H9 (cell line): ENCODE measurements around the gene YBX1. TPM values are rescaled to one million over a fixed set of nuclear protein-coding genes. Genes with fewer than 3 reads are reported as not detected.

Experiments
- DNase-seq: peaks from one replicate; pipeline ENCODE4 v3.0.0-alpha.2; 2017
- H2AFZ ChIP-seq: one replicate; pipeline ENCODE4 v1.6.1; 2013; ENCODE audit warnings: mild to moderate bottlenecking, low read length, control low read depth, moderate library complexity
- H2AK5ac ChIP-seq: 2 replicates; pipeline ENCODE4 v1.6.1; 2013; ENCODE audit warnings: low read length, control low read depth, mixed read lengths; ENCODE audit not compliant: insufficient read length
- H2BK120ac ChIP-seq: one replicate; pipeline ENCODE4 v1.6.1; 2013; ENCODE audit warnings: low read depth, mild to moderate bottlenecking, low read length, control low read depth, inconsistent platforms; ENCODE audit not compliant: poor library complexity, severe bottlenecking
- H2BK12ac ChIP-seq: 2 replicates; pipeline ENCODE4 v1.6.1; 2013; ENCODE audit warnings: low read length, control low read depth, mixed read lengths, low read depth; ENCODE audit not compliant: insufficient read length
- H2BK15ac ChIP-seq: 2 replicates; pipeline ENCODE4 v1.6.1; 2013; ENCODE audit warnings: low read depth, low read length, control low read depth
- H2BK20ac ChIP-seq: one replicate; pipeline ENCODE4 v1.6.1; 2013; ENCODE audit warnings: low read depth, mild to moderate bottlenecking, low read length, control low read depth, inconsistent platforms; ENCODE audit not compliant: poor library complexity, severe bottlenecking
- H2BK5ac ChIP-seq: 2 replicates; pipeline ENCODE4 v1.6.1; 2013; ENCODE audit warnings: low read length, control low read depth, mixed read lengths; ENCODE audit not compliant: insufficient read length
- H3K14ac ChIP-seq: 2 replicates; pipeline ENCODE4 v1.6.1; 2013; ENCODE audit warnings: low read length, control low read depth; ENCODE audit not compliant: insufficient read depth
- H3K18ac ChIP-seq: 2 replicates; pipeline ENCODE4 v1.6.1; 2013; ENCODE audit warnings: low read depth, mild to moderate bottlenecking, mixed read lengths, low read length, control low read depth; ENCODE audit not compliant: insufficient read length
- H3K23ac ChIP-seq: 2 replicates; pipeline ENCODE4 v1.6.1; 2013; ENCODE audit warnings: low read length, control low read depth, mixed read lengths, low read depth; ENCODE audit not compliant: insufficient read length
- H3K23me2 ChIP-seq: 2 replicates; pipeline ENCODE4 v1.6.1; 2013; ENCODE audit warnings: low read depth, mild to moderate bottlenecking, mixed read lengths, low read length, control low read depth; ENCODE audit not compliant: insufficient read length, poor library complexity, severe bottlenecking
- H3K27ac ChIP-seq: 2 replicates; pipeline ENCODE4 v1.5.1; 2013; ENCODE audit warnings: low read length, control low read depth, mixed read lengths, low read depth; ENCODE audit not compliant: insufficient read length
- H3K27me3 ChIP-seq: 2 replicates; pipeline ENCODE4 v1.6.1; 2013; ENCODE audit warnings: low read length, control low read depth, inconsistent platforms; ENCODE audit not compliant: insufficient read depth
- H3K4ac ChIP-seq: 2 replicates; pipeline ENCODE4 v1.6.1; 2013; ENCODE audit warnings: low read depth, mild to moderate bottlenecking, control low read depth, inconsistent platforms, low read length, moderate library complexity
- H3K4me1 ChIP-seq: 2 replicates; pipeline ENCODE4 v1.6.1; 2013; ENCODE audit warnings: low read length, control low read depth, inconsistent platforms; ENCODE audit not compliant: insufficient read depth
- H3K4me2 ChIP-seq: 2 replicates; pipeline ENCODE4 v1.6.1; 2013; ENCODE audit warnings: low read length, control low read depth, mixed read lengths; ENCODE audit not compliant: insufficient read length, insufficient read depth
- H3K56ac ChIP-seq: 2 replicates; pipeline ENCODE4 v1.6.1; 2013; ENCODE audit warnings: low read depth, mild to moderate bottlenecking, mixed read lengths, low read length, control low read depth; ENCODE audit not compliant: insufficient read length
- H3K79me1 ChIP-seq: 2 replicates; pipeline ENCODE4 v1.6.1; 2013; ENCODE audit warnings: low read depth, mild to moderate bottlenecking, moderate library complexity, low read length, control low read depth, inconsistent platforms; ENCODE audit not compliant: insufficient read depth, poor library complexity, severe bottlenecking
- H3K79me2 ChIP-seq: 2 replicates; pipeline ENCODE4 v1.6.1; 2013; ENCODE audit warnings: low read length, control low read depth, inconsistent platforms; ENCODE audit not compliant: insufficient read depth
- H3K9ac ChIP-seq: 2 replicates; pipeline ENCODE4 v1.6.1; 2013; ENCODE audit warnings: low read length, control low read depth, mixed read lengths; ENCODE audit not compliant: insufficient read length; ENCODE audit errors: extremely low read depth
- H3K9me3 ChIP-seq: one replicate; pipeline ENCODE4 v1.6.1; 2013; ENCODE audit warnings: low read depth, low read length, inconsistent platforms; ENCODE audit not compliant: control insufficient read depth
- H3T11ph ChIP-seq: one replicate; pipeline ENCODE4 v1.6.1; 2013; ENCODE audit warnings: mild to moderate bottlenecking, low read length, control low read depth, inconsistent platforms
- H4K20me1 ChIP-seq: one replicate; pipeline ENCODE4 v1.6.1; 2013; ENCODE audit not compliant: control insufficient read depth, insufficient read length, insufficient read depth
- H4K5ac ChIP-seq: 2 replicates; pipeline ENCODE4 v1.6.1; 2013; ENCODE audit warnings: low read depth, mild to moderate bottlenecking, mixed read lengths, low read length, control low read depth; ENCODE audit not compliant: insufficient read length
- H4K8ac ChIP-seq: replicated peaks from 2 replicates; pipeline ENCODE4 v1.6.1; 2013; ENCODE audit warnings: low read length, control low read depth, mixed read lengths, low read depth; ENCODE audit not compliant: insufficient read length
- H4K91ac ChIP-seq: 2 replicates; pipeline ENCODE4 v1.6.1; 2013; ENCODE audit warnings: low read depth, mild to moderate bottlenecking, moderate library complexity, mixed read lengths, low read length, control low read depth; ENCODE audit not compliant: insufficient read length
- H3K27ac Mint-ChIP-seq, 3 experiments: 2 replicates in 2 of 3; 3 replicates in 1 of 3; pipeline ENCODE4 v1.8.0; 2020 to 2021; ENCODE audit warnings: mixed read lengths in 3 of 3, mild to moderate bottlenecking in 1 of 3, moderate library complexity in 1 of 3
- H3K27me3 Mint-ChIP-seq: 2 replicates; pipeline ENCODE4 v1.8.0; 2021; ENCODE audit warnings: low read depth, mild to moderate bottlenecking, moderate library complexity, mixed read lengths
- H3K36me3 Mint-ChIP-seq, 3 experiments: 2 replicates in 2 of 3; 3 replicates in 1 of 3; pipeline ENCODE4 v1.8.0; 2020 to 2021; ENCODE audit warnings: low read depth in 3 of 3, mixed read lengths in 3 of 3; ENCODE audit not compliant: insufficient read depth in 1 of 3
- H3K4me1 Mint-ChIP-seq, 2 experiments: 2 replicates each; pipeline ENCODE4 v1.8.0; 2020; ENCODE audit warnings: mixed read lengths in 2 of 2
- H3K4me3 Mint-ChIP-seq, 2 experiments: 2 replicates in 1 of 2; 3 replicates in 1 of 2; pipeline ENCODE4 v1.8.0; 2020 to 2021; ENCODE audit warnings: mild to moderate bottlenecking in 2 of 2, mixed read lengths in 2 of 2, moderate library complexity in 1 of 2
- H3K9me3 Mint-ChIP-seq, 2 experiments: 2 replicates in 1 of 2; 3 replicates in 1 of 2; pipeline ENCODE4 v1.8.0; 2020; ENCODE audit warnings: mild to moderate bottlenecking in 2 of 2, mixed read lengths in 2 of 2, moderate library complexity in 1 of 2
- CTCF ChIP-seq: fragments of 200-600 bp; sonication (generic); conservative IDR thresholded peaks from 3 replicates; pipeline ENCODE4 v1.8.0; 2021; ENCODE audit warnings: antibody characterized with exemption, mild to moderate bottlenecking
- total RNA-seq: library from RNA; stranded (reverse); gene quantifications from 2 replicates; pipeline ENCODE4 v1.2.1, GENCODE V29; 2021

YBX1 gene
- total RNA-seq, 1 experiment from 2014 or later, result 1,019 TPM

GRCh38 chr1:42700006-42700405, 17.8 kb downstream of the YBX1 start:
- H3T11ph ChIP-seq, result no peak overlapping the region
- Mint-ChIP-seq H3K4me3 (no peak overlapping the region), H3K4me1 (no peaks in the 10 kb centered on the region), H3K27ac (no peak overlapping the region), H3K9me3 (no peaks in the 10 kb centered on the region), H3K36me3 (peaks cover 86 to 97% (median 96%) of the 10 kb centered on the region in 3 experiments), H3K27me3 (peaks cover 1% of the 10 kb centered on the region)
- H4K8ac ChIP-seq, result no peak overlapping the region
- no peaks in the 10 kb centered on the region for H3K23me2 ChIP-seq
- H3K56ac ChIP-seq, result no peak overlapping the region
- no peak overlapping the region for H2BK15ac ChIP-seq
- H3K79me1 ChIP-seq, result peaks cover under 1% of the 10 kb centered on the region
- no peak overlapping the region for H4K91ac ChIP-seq
- peaks cover under 1% of the 10 kb centered on the region; the same call in 1 of the 2 replicates for H3K79me2 ChIP-seq
- no peak for TF ChIP-seq CTCF
- H3K9ac ChIP-seq, result no peak overlapping the region
- H2AK5ac ChIP-seq, result no peak overlapping the region
- H2BK12ac ChIP-seq, result no peak overlapping the region
- DNase-seq, result no peak
- no peak overlapping the region for H4K5ac ChIP-seq
- no peaks in the 10 kb centered on the region for H3K9me3 ChIP-seq
- H2BK20ac ChIP-seq, result no peak overlapping the region
- H3K18ac ChIP-seq, result no peak overlapping the region
- no peak overlapping the region for H2AFZ ChIP-seq
- H3K4me1 ChIP-seq, result no peaks in the 10 kb centered on the region
- H3K4ac ChIP-seq, result no peak overlapping the region
- no peak overlapping the region for H3K14ac ChIP-seq
- H3K4me2 ChIP-seq, result no peak overlapping the region
- no peaks in the 10 kb centered on the region for H4K20me1 ChIP-seq
- H3K27ac ChIP-seq, result no peak overlapping the region
- H2BK120ac ChIP-seq, result no peak overlapping the region
- no peak overlapping the region for H3K23ac ChIP-seq
- no peak overlapping the region for H2BK5ac ChIP-seq
- no peaks in the 10 kb centered on the region for H3K27me3 ChIP-seq
